ENCODE measurements around the gene SIRPB2.

The SIRPB2 gene

DNA sequence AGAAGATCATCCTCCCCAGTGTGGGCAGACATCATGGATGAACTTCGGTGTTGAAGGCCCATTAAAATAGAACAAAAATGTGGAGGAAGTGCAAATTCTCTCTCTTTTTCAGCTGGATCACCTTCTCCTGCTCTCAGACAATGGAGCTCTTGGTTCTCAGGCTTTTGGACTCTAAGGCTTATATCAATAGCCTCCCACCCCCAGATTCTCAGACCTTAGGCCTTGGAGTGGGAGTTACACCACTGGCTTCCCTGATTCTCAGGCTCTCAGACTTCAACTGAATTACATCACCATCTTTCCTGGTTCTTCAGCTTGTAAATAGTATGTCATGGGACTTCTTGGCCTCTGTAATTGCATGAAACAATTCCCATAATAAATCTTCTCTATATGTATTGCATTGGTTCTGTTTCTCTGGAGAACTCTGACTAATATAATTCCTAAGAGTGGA lies 61.2 kb downstream of the SIRPB2 start:
- TF ChIP-seq ZNF274 (IDR thresholded peaks at IDR 0.05; ENCODE audit: low read depth, low read length), result no peak
- TF ChIP-seq SUZ12 (IDR thresholded peaks at IDR 0.05; ENCODE audit: extremely low read depth, insufficient read depth, insufficient read length), result no peak
- TF ChIP-seq YY1 (IDR thresholded peaks at IDR 0.05; ENCODE audit: insufficient read depth, insufficient read length), result no peak
- Histone ChIP-seq H3K36me3 (ENCODE audit: insufficient read depth, insufficient read length, low read length) (no peaks in the 10 kb centered on the region), H3K9ac (ENCODE audit: insufficient read length, low read depth) (no peak overlapping the region), H3K4me3 (ENCODE audit: insufficient read length, low read depth) (no peak overlapping the region), H3K27me3 (ENCODE audit: insufficient read depth, insufficient read length) (no peaks in the 10 kb centered on the region), H3K9me3 (ENCODE audit: insufficient read depth, low read length) (no peaks in the 10 kb centered on the region), H3K4me1 (ENCODE audit: insufficient read depth, insufficient read length) (no peaks in the 10 kb centered on the region)
- no peak for DNase-seq (ENCODE audit: low read depth, low spot score)

DNA sequence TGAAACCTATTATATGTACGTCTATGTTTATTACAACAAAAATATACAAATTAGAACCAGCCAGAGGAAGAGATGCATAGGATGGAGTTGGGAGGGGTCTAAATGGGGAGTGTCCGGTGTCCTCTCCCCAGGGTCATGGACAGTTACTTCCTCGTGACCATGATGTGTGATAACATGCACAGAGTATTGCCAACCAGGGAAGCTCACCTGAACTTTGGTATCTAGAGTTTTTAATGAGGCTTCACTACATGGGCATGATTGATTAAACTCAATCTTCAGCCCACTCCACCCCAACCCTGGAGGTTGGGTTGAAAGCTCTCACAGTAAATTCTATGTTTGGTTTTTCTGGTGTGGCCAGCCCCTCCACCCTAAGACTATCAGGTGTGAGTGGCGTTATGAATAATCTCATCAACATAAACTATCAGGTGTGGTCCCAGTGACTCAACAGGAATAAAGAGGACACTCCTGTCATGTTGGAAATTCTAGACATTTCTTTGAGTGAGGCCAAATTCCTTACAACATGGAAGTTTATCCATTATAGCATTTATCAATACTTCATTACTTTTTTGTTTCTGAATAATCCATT lies 62.0 kb downstream of the SIRPB2 start:
- Histone ChIP-seq H3K4me3 (ENCODE audit: insufficient read length, low read depth) (no peak overlapping the region), H3K9me3 (ENCODE audit: insufficient read depth, low read length) (no peaks in the 10 kb centered on the region), H3K36me3 (ENCODE audit: insufficient read depth, insufficient read length, low read length) (no peaks in the 10 kb centered on the region), H3K9ac (ENCODE audit: insufficient read length, low read depth) (no peak overlapping the region), H3K4me1 (ENCODE audit: insufficient read depth, insufficient read length) (no peaks in the 10 kb centered on the region), H3K27me3 (ENCODE audit: insufficient read depth, insufficient read length) (no peaks in the 10 kb centered on the region)
- no peak for DNase-seq (ENCODE audit: low read depth, low spot score)
- no peak for TF ChIP-seq YY1 (IDR thresholded peaks at IDR 0.05; ENCODE audit: insufficient read depth, insufficient read length)
- no peak for TF ChIP-seq ZNF274 (IDR thresholded peaks at IDR 0.05; ENCODE audit: low read depth, low read length)
- TF ChIP-seq SUZ12 (IDR thresholded peaks at IDR 0.05; ENCODE audit: extremely low read depth, insufficient read depth, insufficient read length), result no peak

GRCh38 chr20:1427457-1428054 lies 63.7 kb downstream of the SIRPB2 start:
- Histone ChIP-seq H3K9ac (ENCODE audit: insufficient read length, low read depth) (no peak overlapping the region), H3K36me3 (ENCODE audit: insufficient read depth, insufficient read length, low read length) (no peaks in the 10 kb centered on the region), H3K27me3 (ENCODE audit: insufficient read depth, insufficient read length) (no peaks in the 10 kb centered on the region), H3K4me3 (ENCODE audit: insufficient read length, low read depth) (no peak overlapping the region), H3K4me1 (ENCODE audit: insufficient read depth, insufficient read length) (peaks cover 3% of the 10 kb centered on the region), H3K9me3 (ENCODE audit: insufficient read depth, low read length) (no peaks in the 10 kb centered on the region)
- TF ChIP-seq YY1 (IDR thresholded peaks at IDR 0.05; ENCODE audit: insufficient read depth, insufficient read length), result no peak
- no peak for TF ChIP-seq SUZ12 (IDR thresholded peaks at IDR 0.05; ENCODE audit: extremely low read depth, insufficient read depth, insufficient read length)
- TF ChIP-seq ZNF274 (IDR thresholded peaks at IDR 0.05; ENCODE audit: low read depth, low read length), result no peak
- DNase-seq (ENCODE audit: low read depth, low spot score), result peak; percentile 44

GRCh38 chr20:1426231-1426849 lies 64.9 kb downstream of the SIRPB2 start:
- Histone ChIP-seq H3K4me3 (ENCODE audit: insufficient read length, low read depth) (no peak overlapping the region), H3K9ac (ENCODE audit: insufficient read length, low read depth) (no peak overlapping the region), H3K36me3 (ENCODE audit: insufficient read depth, insufficient read length, low read length) (no peaks in the 10 kb centered on the region), H3K27me3 (ENCODE audit: insufficient read depth, insufficient read length) (no peaks in the 10 kb centered on the region), H3K9me3 (ENCODE audit: insufficient read depth, low read length) (peaks cover 1% of the 10 kb centered on the region; the same call in 1 of the 2 replicates), H3K4me1 (ENCODE audit: insufficient read depth, insufficient read length) (peaks cover 3% of the 10 kb centered on the region)
- TF ChIP-seq YY1 (IDR thresholded peaks at IDR 0.05; ENCODE audit: insufficient read depth, insufficient read length) (no peak), ZNF274 (IDR thresholded peaks at IDR 0.05; ENCODE audit: low read depth, low read length) (no peak), SUZ12 (IDR thresholded peaks at IDR 0.05; ENCODE audit: extremely low read depth, insufficient read depth, insufficient read length) (no peak)
- no peak for DNase-seq (ENCODE audit: low read depth, low spot score)

All from NT2/D1 (cell line).